GM23338 (cell line): ENCODE results near the gene TMEM121. TPM values are rescaled to one million over a fixed set of nuclear protein-coding genes. Genes with fewer than 3 reads are reported as not detected.

ENCODE experiments used
- CREB1 ChIP-seq: fragments of 250-450 bp; sonication (Bioruptor Pico); IDR thresholded peaks from 2 replicates; pipeline ENCODE4 v1.5.0; 2020; ENCODE audit warnings: low read depth, mild to moderate bottlenecking, moderate library complexity
- CTCF ChIP-seq, 2 experiments: fragments of 200-600 bp in 1 of 2; sonication (generic) in 1 of 2; conservative IDR thresholded peaks; 2 replicates each; pipeline versions ENCODE4 v1.5.1 to v1.6.1; 2016 to 2017; ENCODE audit warnings: antibody characterized with exemption in 2 of 2, low read depth in 2 of 2, mild to moderate bottlenecking in 2 of 2, moderate library complexity in 1 of 2
- EZH2 ChIP-seq: fragments of 200-600 bp; sonication (generic); IDR thresholded peaks from one replicate; pipeline ENCODE4 v1.8.0; 2017; ENCODE audit warnings: antibody characterized with exemption, mild to moderate bottlenecking, low read depth; ENCODE audit not compliant: unreplicated experiment
- REST ChIP-seq: IDR thresholded peaks from one replicate; pipeline ENCODE4 v1.6.1; 2018; ENCODE audit warnings: antibody characterized with exemption; ENCODE audit not compliant: unreplicated experiment
- STAT1 ChIP-seq: IDR thresholded peaks from one replicate; pipeline ENCODE4 v1.6.1; 2016; ENCODE audit warnings: antibody characterized with exemption; ENCODE audit not compliant: unreplicated experiment
- ZNF114 ChIP-seq: fragments of 250-450 bp; sonication (Bioruptor Pico); IDR thresholded peaks from 2 replicates; pipeline ENCODE4 v1.5.0; 2020; ENCODE audit warnings: mild to moderate bottlenecking, moderate library complexity
- ZNF462 ChIP-seq: fragments of 250-450 bp; sonication (Bioruptor Pico); IDR thresholded peaks from 2 replicates; pipeline ENCODE4 v1.5.0; 2020; ENCODE audit warnings: mild to moderate bottlenecking, moderate library complexity
- polyA plus RNA-seq: library from polyadenylated mRNA; unstranded; fragments of >200 nt; fragmentation: Nextera tagmentation; extraction: Ambion mirVana; gene quantifications from 2 replicates; pipeline ENCODE4 v1.2.1, GENCODE V29; 2016
- total RNA-seq: library from RNA; depleted of rRNA; stranded (reverse); fragments of >200 nt; shearing (Covaris generic); gene quantifications from 2 replicates; pipeline ENCODE4 v1.2.3, GENCODE V29; 2014

The TMEM121 gene
- total and polyA plus RNA-seq, 2 experiments from 2014 or later: 0.13 to 1.3 TPM

- no peak for TF ChIP-seq ZNF462 (CRISPR knock-in tag)
- TF ChIP-seq CREB1 (CRISPR knock-in tag): no peak
- TF ChIP-seq ZNF114 (CRISPR knock-in tag): no peak
- TF ChIP-seq CTCF (conservative IDR thresholded peaks at IDR 0.05; ENCODE audit: low read depth in 2 of 2): peak; percentile 45 to 62
- TF ChIP-seq EZH2: no peak
- no peak for TF ChIP-seq STAT1
- TF ChIP-seq REST: no peak
Measured at GRCh38 chr14:105489542-105490266, 36.7 kb upstream of the TMEM121 start (continued).
